H1 (cell line): ENCODE data around the gene POGK. TPM values are rescaled to one million over a fixed set of nuclear protein-coding genes. Genes with fewer than 3 reads are reported as not detected.
A peak's percentile ranks its signal among the peaks of the same experiment; 100 is the strongest.

Experiments
- CTCF ChIA-PET: fragments of 300-600 bp; sonication (Branson Sonifier 250); formaldehyde crosslinking; loops from one replicate; lab custom pipeline; 2021; ENCODE audit not compliant: partially characterized antibody; lab: Charles Lee
- POLR2A ChIA-PET: fragments of 300-600 bp; sonication (Branson Sonifier 250); formaldehyde crosslinking; loops from one replicate; lab custom pipeline; 2021; ENCODE audit warnings: inconsistent platforms; ENCODE audit not compliant: partially characterized antibody; lab: Charles Lee
- DNase-seq, 2 experiments: peaks; one replicate each; pipeline versions ENCODE4 v3.0.0 to v3.0.0-alpha.2; 2010 to 2022; ENCODE audit warnings: low spot score in 2 of 2, low read depth in 1 of 2, mixed read lengths in 1 of 2
- FAIRE-seq: peaks from 2 replicates; lab custom pipeline; 2011; peaks lifted over from hg19 to GRCh38; lab: Jason Lieb, UNC
- H2AFZ ChIP-seq: 2 replicates; pipeline ENCODE4 v1.8.1; 2012; ENCODE audit warnings: low read length, inconsistent platforms
- H2AK5ac ChIP-seq: 2 replicates; pipeline ENCODE4 v1.6.1; 2013; ENCODE audit warnings: low read depth, low read length
- H2BK120ac ChIP-seq: replicated peaks from 2 replicates; pipeline ENCODE3; 2013; ENCODE audit warnings: low read depth, low read length, inconsistent platforms
- H2BK12ac ChIP-seq: 2 replicates; pipeline ENCODE4 v1.6.1; 2013; ENCODE audit warnings: low read depth, low read length
- H2BK15ac ChIP-seq: 2 replicates; pipeline ENCODE4 v1.6.1; 2013; ENCODE audit warnings: low read length
- H2BK20ac ChIP-seq: 2 replicates; pipeline ENCODE4 v1.6.1; 2013; ENCODE audit warnings: low read length
- H2BK5ac ChIP-seq: 2 replicates; pipeline ENCODE4 v1.6.1; 2013; ENCODE audit warnings: low read depth, low read length
- H3K14ac ChIP-seq: 2 replicates; pipeline ENCODE4 v1.6.1; 2013; ENCODE audit warnings: inconsistent platforms; ENCODE audit not compliant: insufficient read length
- H3K18ac ChIP-seq: 2 replicates; pipeline ENCODE4 v1.6.1; 2013; ENCODE audit warnings: low read length; ENCODE audit errors: extremely low read depth
- H3K23ac ChIP-seq: 2 replicates; pipeline ENCODE4 v1.6.1; 2013; ENCODE audit warnings: inconsistent platforms; ENCODE audit not compliant: insufficient read length
- H3K23me2 ChIP-seq: 2 replicates; pipeline ENCODE4 v1.6.1; 2013; ENCODE audit warnings: low read depth, low read length
- H3K27ac ChIP-seq: 2 replicates; pipeline ENCODE4 v1.6.1; 2011; ENCODE audit warnings: low read depth, low read length, inconsistent platforms
- H3K27me3 ChIP-seq, 4 experiments: replicated peaks in 1 of 4; 1 replicate in 1 of 4; 2 replicates in 3 of 4; pipeline versions ENCODE4 v1.6.1 to v1.8.1; 2011 to 2013; ENCODE audit warnings: low read length in 3 of 4, mild to moderate bottlenecking in 3 of 4, inconsistent platforms in 2 of 4, mixed read lengths in 2 of 4, moderate library complexity in 1 of 4; ENCODE audit not compliant: control insufficient read depth in 3 of 4, insufficient read depth in 3 of 4; ENCODE audit errors: extremely low read depth in 1 of 4
- H3K36me3 ChIP-seq, 4 experiments: 2 replicates each; pipeline versions ENCODE4 v1.6.1 to v1.8.1; 2011 to 2013; ENCODE audit warnings: mild to moderate bottlenecking in 4 of 4, low read length in 3 of 4, moderate library complexity in 2 of 4, control low read depth in 1 of 4, inconsistent platforms in 1 of 4; ENCODE audit not compliant: insufficient read depth in 4 of 4, control insufficient read depth in 2 of 4
- H3K4ac ChIP-seq: replicated peaks from 2 replicates; pipeline ENCODE3; 2013; ENCODE audit warnings: low read length, low read depth, mixed read lengths, inconsistent platforms; ENCODE audit not compliant: insufficient read length
- H3K4me1 ChIP-seq, 4 experiments: replicated peaks in 1 of 4; 1 replicate in 1 of 4; 2 replicates in 3 of 4; pipeline versions ENCODE4 v1.6.1 to v1.8.1; 2011 to 2013; ENCODE audit warnings: low read length in 3 of 4, inconsistent platforms in 2 of 4, mixed read lengths in 1 of 4; ENCODE audit not compliant: insufficient read depth in 4 of 4, control insufficient read depth in 3 of 4
- H3K4me2 ChIP-seq, 2 experiments: 2 replicates each; pipeline versions ENCODE4 v1.6.1 to v1.8.1; 2011 to 2013; ENCODE audit warnings: low read depth in 2 of 2, low read length in 2 of 2, control low read depth in 1 of 2, inconsistent platforms in 1 of 2, mild to moderate bottlenecking in 1 of 2; ENCODE audit not compliant: insufficient read depth in 1 of 2
- H3K4me3 ChIP-seq, 4 experiments: fragments of 200-600, 300-600 bp in 1 of 4; sonication (generic), shearing (Covaris generic), sonication (Bioruptor Twin) in 1 of 4; 2 replicates each; pipeline versions ENCODE4 v1.5.1 to v1.8.1; 2011 to 2016; ENCODE audit warnings: low read length in 4 of 4, low read depth in 3 of 4, control low read depth in 2 of 4, inconsistent platforms in 2 of 4, mild to moderate bottlenecking in 2 of 4, mixed read lengths in 1 of 4, moderate library complexity in 1 of 4; ENCODE audit not compliant: insufficient read depth in 2 of 4; ENCODE audit errors: extremely low read depth in 1 of 4
- H3K56ac ChIP-seq: replicated peaks from 2 replicates; pipeline ENCODE3; 2013; ENCODE audit warnings: low read depth, mild to moderate bottlenecking, mixed read lengths, low read length, inconsistent platforms; ENCODE audit not compliant: insufficient read length
- H3K79me1 ChIP-seq: 2 replicates; pipeline ENCODE4 v1.6.1; 2013; ENCODE audit warnings: low read depth, low read length, control low read depth
- H3K79me2 ChIP-seq, 2 experiments: 2 replicates each; pipeline versions ENCODE4 v1.6.1 to v1.8.1; 2012 to 2013; ENCODE audit warnings: low read length in 2 of 2, mild to moderate bottlenecking in 2 of 2, inconsistent platforms in 1 of 2; ENCODE audit not compliant: insufficient read depth in 2 of 2, control insufficient read depth in 1 of 2
- H3K9ac ChIP-seq, 4 experiments: replicated peaks in 1 of 4; 1 replicate in 1 of 4; 2 replicates in 3 of 4; pipeline versions ENCODE4 v1.6.1 to v1.8.1; 2011 to 2013; ENCODE audit warnings: low read depth in 3 of 4, low read length in 3 of 4, control low read depth in 2 of 4, mild to moderate bottlenecking in 2 of 4, moderate library complexity in 2 of 4, inconsistent platforms in 1 of 4; ENCODE audit errors: extremely low read depth in 1 of 4
- H3K9me3 ChIP-seq, 2 experiments: 2 replicates each; pipeline versions ENCODE4 v1.6.1 to v1.8.1; 2012 to 2013; ENCODE audit warnings: mild to moderate bottlenecking in 2 of 2, moderate library complexity in 2 of 2, control low read depth in 1 of 2, inconsistent platforms in 1 of 2, low read depth in 1 of 2, low read length in 1 of 2, mixed read lengths in 1 of 2; ENCODE audit not compliant: insufficient read depth in 2 of 2
- H4K20me1 ChIP-seq, 2 experiments: replicated peaks in 1 of 2; 2 replicates each; pipeline versions ENCODE3 to v1.8.1; 2011 to 2013; ENCODE audit warnings: inconsistent platforms in 2 of 2, low read length in 2 of 2, mild to moderate bottlenecking in 1 of 2; ENCODE audit not compliant: insufficient read depth in 2 of 2, control insufficient read depth in 1 of 2
- H4K5ac ChIP-seq: 2 replicates; pipeline ENCODE4 v1.6.1; 2013; ENCODE audit warnings: low read length, low read depth, mixed read lengths, inconsistent platforms; ENCODE audit not compliant: insufficient read length
- H4K8ac ChIP-seq: 2 replicates; pipeline ENCODE4 v1.8.0; 2013; ENCODE audit warnings: mild to moderate bottlenecking, moderate library complexity, low read length, inconsistent platforms; ENCODE audit not compliant: insufficient read depth; ENCODE audit errors: extremely low read depth
- H4K91ac ChIP-seq: replicated peaks from 2 replicates; pipeline ENCODE3; 2013; ENCODE audit warnings: low read length, mixed read lengths, inconsistent platforms; ENCODE audit not compliant: insufficient read length
- PHF8 ChIP-seq: fragments of 200-600 bp; sonication (generic); conservative IDR thresholded peaks from 2 replicates; pipeline ENCODE4 v1.7.1; 2012; ENCODE audit warnings: low read depth, mild to moderate bottlenecking, inconsistent platforms, low read length, moderate library complexity
- POLR2A ChIP-seq, 2 experiments: IDR thresholded peaks; 1 replicate in 1 of 2; 2 replicates in 1 of 2; pipeline ENCODE4 v1.6.1; 2011; ENCODE audit warnings: low read depth in 2 of 2, low read length in 2 of 2, mild to moderate bottlenecking in 2 of 2; ENCODE audit errors: control extremely low read depth in 1 of 2
- RAD21 ChIP-seq, 2 experiments: IDR thresholded peaks in 1 of 2; conservative IDR thresholded peaks in 1 of 2; 2 replicates each; pipeline ENCODE4 v1.6.1; 2011; ENCODE audit warnings: low read depth in 2 of 2, low read length in 2 of 2, improper control_type of control experiment in 1 of 2, inconsistent platforms in 1 of 2, mild to moderate bottlenecking in 1 of 2, moderate library complexity in 1 of 2
- RXRA ChIP-seq: IDR thresholded peaks from 2 replicates; pipeline ENCODE4 v1.6.1; 2011; ENCODE audit warnings: low read depth, mild to moderate bottlenecking, low read length, moderate library complexity; ENCODE audit not compliant: insufficient read depth
- SRF ChIP-seq: IDR thresholded peaks from 2 replicates; pipeline ENCODE4 v1.6.1; 2011; ENCODE audit warnings: mild to moderate bottlenecking, low read depth, low read length, moderate library complexity
- WGBS, 2 experiments: shearing (Covaris generic) in 1 of 2; methylation state at CpG; one replicate each; pipeline versions ENCODE4 v1.1.6 to v1.1.7; 2013 to 2015; ENCODE audit warnings: low lambda C conversion rate in 2 of 2, mixed read lengths in 2 of 2, inconsistent platforms in 1 of 2, low coverage in 1 of 2, missing lambda C conversion rate in 1 of 2; ENCODE audit not compliant: insufficient replicate concordance in 2 of 2, insufficient coverage in 1 of 2, insufficient read length in 1 of 2; ENCODE audit errors: extremely low coverage in 1 of 2, missing lambda C conversion rate in 1 of 2; 5-methylcytosine and 5-hydroxymethylcytosine counted together
- polyA plus RNA-seq, 7 experiments: library from polyadenylated mRNA; depleted of rRNA in 3 of 7; stranded (reverse) in 5 of 7; unstranded in 2 of 7; fragments of >200 nt in 5 of 7; fragments of 200-250 nt in 2 of 7; gene quantifications; 1 replicate in 5 of 7; 2 replicates in 1 of 7; 4 replicates in 1 of 7; pipeline versions ENCODE4 v1.2.1 to v1.2.3, GENCODE V29; 2011 to 2013; ENCODE audit warnings: missing spikeins in 2 of 7, mixed read lengths in 2 of 7
- total RNA-seq: library from RNA; stranded (reverse); fragmentation: NEBNext Ultra II Directional; extraction: Animal tissue kit (Norgen Biotek cat#: 25700); gene quantifications from 2 replicates; pipeline ENCODE4 v1.2.1, GENCODE V29; 2021
- TF ChIP-seq, protein P1 (sequence below), 3 experiments: IDR thresholded peaks; 1 replicate in 2 of 3; 2 replicates in 1 of 3; pipeline versions ENCODE4 v1.5.1 to v1.6.1; 2011; ENCODE audit warnings: low read length in 3 of 3, mild to moderate bottlenecking in 3 of 3, inconsistent platforms in 2 of 3, low read depth in 1 of 3, moderate library complexity in 1 of 3; ENCODE audit not compliant: insufficient read depth in 1 of 3; ENCODE audit errors: control extremely low read depth in 1 of 3
- TF ChIP-seq, protein P2 (sequence below): IDR thresholded peaks from 2 replicates; pipeline ENCODE4 v1.6.1; 2012; ENCODE audit warnings: inconsistent platforms

POGK gene
- total and polyA plus RNA-seq, 2 of the 8 experiments (the other 6 are each of a cell fraction or from before 2014, with no cell fraction given), result 16.9 to 40.3 TPM

DNA sequence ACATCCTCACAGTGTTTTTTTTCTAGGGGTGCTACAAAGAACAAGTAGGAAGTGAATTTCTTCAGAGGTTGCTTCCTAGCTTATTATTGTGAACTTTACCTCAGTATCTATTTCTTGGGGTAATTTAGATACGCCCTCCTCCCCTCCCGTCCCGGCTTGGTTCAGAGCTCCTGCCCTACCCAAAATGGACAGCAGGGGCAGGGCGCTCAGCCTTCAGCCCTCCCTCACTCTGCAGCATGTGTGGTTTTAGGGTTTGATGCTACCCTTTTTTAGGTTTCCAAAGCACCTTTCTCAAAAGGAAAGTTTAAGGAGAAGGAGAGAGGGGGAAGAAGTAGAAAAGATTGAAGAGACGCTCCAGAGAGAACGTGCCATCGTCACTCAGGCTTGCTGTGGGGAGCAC, 16.9 kb upstream of the POGK start:
- CTCF ChIA-PET, result interaction anchor here (0.6 to 2.4 kb wide), 21 partner anchors 8 to 978 kb away, joined by 3 to 14 read pairs (median 3); partner anchors contain the start of gene POGK
- no peak overlapping the region for H3K4me2 ChIP-seq
- H3K56ac ChIP-seq, result no peak overlapping the region
- no peaks in the 10 kb centered on the region; a peak in 1 of 7 replicates for H3K27me3 ChIP-seq
- H3K18ac ChIP-seq, result no peak overlapping the region
- no peak overlapping the region for H2AK5ac ChIP-seq
- no peak overlapping the region for H4K91ac ChIP-seq
- H4K5ac ChIP-seq, result no peak overlapping the region
- H3K4me3 ChIP-seq, result no peak overlapping the region
- POLR2A ChIA-PET, result no interaction called here
- FAIRE-seq (peak; percentile 77), DNase-seq (peak in 1 of 2 experiments; percentile 68)
- 66% methylated on average over 7 of the region's 7 CpGs; no CpG with 5 or more reads in 1 of the 2 experiments for WGBS, 2 experiments
- no peak overlapping the region for H3K4ac ChIP-seq
- H2AFZ ChIP-seq, result 0 out of 2 replicates have a peak overlapping the region, but pooled peaks have one; percentile 30
- H2BK5ac ChIP-seq, result no peak overlapping the region
- no peak overlapping the region for H2BK15ac ChIP-seq
- H2BK20ac ChIP-seq, result no peak overlapping the region
- H2BK12ac ChIP-seq, result no peak overlapping the region
- H3K4me1 ChIP-seq, result no peaks in the 10 kb centered on the region
- no peaks in the 10 kb centered on the region for H3K79me1 ChIP-seq
- H3K79me2 ChIP-seq, result no peaks in the 10 kb centered on the region
- H3K27ac ChIP-seq, result no peak overlapping the region
- H3K23me2 ChIP-seq, result no peaks in the 10 kb centered on the region
- 0 out of 4 replicates have a peak, but pooled peaks cover 0 to 5% of the 10 kb centered on the region in 2 experiments for H3K9me3 ChIP-seq
- no peaks in the 10 kb centered on the region for H4K20me1 ChIP-seq
- no peak overlapping the region for H3K9ac ChIP-seq
- no peak overlapping the region for H4K8ac ChIP-seq
- TF ChIP-seq, protein P1, sequence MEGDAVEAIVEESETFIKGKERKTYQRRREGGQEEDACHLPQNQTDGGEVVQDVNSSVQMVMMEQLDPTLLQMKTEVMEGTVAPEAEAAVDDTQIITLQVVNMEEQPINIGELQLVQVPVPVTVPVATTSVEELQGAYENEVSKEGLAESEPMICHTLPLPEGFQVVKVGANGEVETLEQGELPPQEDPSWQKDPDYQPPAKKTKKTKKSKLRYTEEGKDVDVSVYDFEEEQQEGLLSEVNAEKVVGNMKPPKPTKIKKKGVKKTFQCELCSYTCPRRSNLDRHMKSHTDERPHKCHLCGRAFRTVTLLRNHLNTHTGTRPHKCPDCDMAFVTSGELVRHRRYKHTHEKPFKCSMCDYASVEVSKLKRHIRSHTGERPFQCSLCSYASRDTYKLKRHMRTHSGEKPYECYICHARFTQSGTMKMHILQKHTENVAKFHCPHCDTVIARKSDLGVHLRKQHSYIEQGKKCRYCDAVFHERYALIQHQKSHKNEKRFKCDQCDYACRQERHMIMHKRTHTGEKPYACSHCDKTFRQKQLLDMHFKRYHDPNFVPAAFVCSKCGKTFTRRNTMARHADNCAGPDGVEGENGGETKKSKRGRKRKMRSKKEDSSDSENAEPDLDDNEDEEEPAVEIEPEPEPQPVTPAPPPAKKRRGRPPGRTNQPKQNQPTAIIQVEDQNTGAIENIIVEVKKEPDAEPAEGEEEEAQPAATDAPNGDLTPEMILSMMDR (IDR thresholded peaks at IDR 0.05; ENCODE audit: control extremely low read depth in 1 of 3, insufficient read depth in 1 of 3, low read depth in 1 of 3, low read length in 3 of 3), result peak; percentile 47 to 84 (median 74)
- TF ChIP-seq RAD21 (IDR thresholded peaks at IDR 0.05 in 1 of 2, conservative IDR thresholded peaks at IDR 0.05 in 1 of 2; ENCODE audit: low read depth in 2 of 2, low read length in 2 of 2) (peak in 1 of 2 experiments; percentile 30; a peak in 1 of 4 replicates), POLR2A (IDR thresholded peaks at IDR 0.05; ENCODE audit: control extremely low read depth in 1 of 2, low read depth in 2 of 2, low read length in 2 of 2) (no peak), SRF (no peak), PHF8 (no peak), RXRA (no peak)
- TF ChIP-seq, protein P2, sequence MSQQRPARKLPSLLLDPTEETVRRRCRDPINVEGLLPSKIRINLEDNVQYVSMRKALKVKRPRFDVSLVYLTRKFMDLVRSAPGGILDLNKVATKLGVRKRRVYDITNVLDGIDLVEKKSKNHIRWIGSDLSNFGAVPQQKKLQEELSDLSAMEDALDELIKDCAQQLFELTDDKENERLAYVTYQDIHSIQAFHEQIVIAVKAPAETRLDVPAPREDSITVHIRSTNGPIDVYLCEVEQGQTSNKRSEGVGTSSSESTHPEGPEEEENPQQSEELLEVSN, result 0 out of 2 replicates have a peak, but pooled peaks have one; percentile 18
- no peaks in the 10 kb centered on the region for H3K36me3 ChIP-seq
- H2BK120ac ChIP-seq, result no peak overlapping the region
- no peak overlapping the region for H3K14ac ChIP-seq
- no peak overlapping the region for H3K23ac ChIP-seq
